ENCODE measurements around the gene PDZRN3. TPM values are rescaled to one million over a fixed set of nuclear protein-coding genes. Genes with fewer than 3 reads are reported as not detected.

The PDZRN3 gene
- total RNA-seq, 1 experiment from 2014 or later, result 5.9 TPM

- Histone ChIP-seq H4K91ac (ENCODE audit: insufficient read length, low read depth, low read length) (no peak overlapping the region), H4K5ac (ENCODE audit: insufficient read length, low read depth, low read length) (no peak overlapping the region), H2BK5ac (ENCODE audit: insufficient read length, low read length) (no peak overlapping the region), H4K8ac (replicated peaks; ENCODE audit: insufficient read length, low read depth, low read length) (no peak overlapping the region), H4K20me1 (ENCODE audit: control insufficient read depth, insufficient read depth, insufficient read length) (no peaks in the 10 kb centered on the region), H2BK120ac (ENCODE audit: low read depth, low read length, poor library complexity, severe bottlenecking) (no peak overlapping the region), H2BK20ac (ENCODE audit: low read depth, low read length, poor library complexity, severe bottlenecking) (no peak overlapping the region), H3K14ac (ENCODE audit: insufficient read depth, low read length) (no peak overlapping the region), H3K4ac (ENCODE audit: low read depth, low read length) (no peak overlapping the region), H3K56ac (ENCODE audit: insufficient read length, low read depth, low read length) (no peak overlapping the region), H3K9ac (ENCODE audit: extremely low read depth, insufficient read length, low read length) (no peak overlapping the region), H2AK5ac (ENCODE audit: insufficient read length, low read length) (no peak overlapping the region), H2BK12ac (ENCODE audit: insufficient read length, low read depth, low read length) (no peak overlapping the region), H3K9me3 (ENCODE audit: control insufficient read depth, low read depth, low read length) (no peaks in the 10 kb centered on the region), H2AFZ (ENCODE audit: low read length) (no peak overlapping the region), H3K79me1 (ENCODE audit: insufficient read depth, low read depth, low read length, poor library complexity, severe bottlenecking) (no peaks in the 10 kb centered on the region), H3K4me1 (ENCODE audit: insufficient read depth, low read length) (no peaks in the 10 kb centered on the region), H3T11ph (ENCODE audit: low read length) (no peak overlapping the region), H3K27ac (ENCODE audit: insufficient read length, low read depth, low read length) (no peak overlapping the region), H3K27me3 (ENCODE audit: insufficient read depth, low read length) (no peaks in the 10 kb centered on the region), H3K23me2 (ENCODE audit: insufficient read length, low read depth, low read length, poor library complexity, severe bottlenecking) (no peaks in the 10 kb centered on the region), H3K4me2 (ENCODE audit: insufficient read depth, insufficient read length, low read length) (no peak overlapping the region), H2BK15ac (ENCODE audit: low read depth, low read length) (no peak overlapping the region), H3K23ac (ENCODE audit: insufficient read length, low read depth, low read length) (no peak overlapping the region), H3K79me2 (ENCODE audit: insufficient read depth, low read length) (no peaks in the 10 kb centered on the region), H3K18ac (ENCODE audit: insufficient read length, low read depth, low read length) (no peak overlapping the region)
- no peak overlapping the region for H3K27ac Mint-ChIP-seq
- peaks cover 13 to 16% of the 10 kb centered on the region in 2 experiments for H3K4me1 Mint-ChIP-seq
- WGBS (ENCODE audit: extremely low coverage, insufficient read length, low lambda C conversion rate), result no CpG with 5 or more reads among the region's 3 CpGs
- no peaks in the 10 kb centered on the region for H3K27me3 Mint-ChIP-seq (ENCODE audit: low read depth)
- no peaks in the 10 kb centered on the region for H3K9me3 Mint-ChIP-seq
- TF ChIP-seq, protein P1, sequence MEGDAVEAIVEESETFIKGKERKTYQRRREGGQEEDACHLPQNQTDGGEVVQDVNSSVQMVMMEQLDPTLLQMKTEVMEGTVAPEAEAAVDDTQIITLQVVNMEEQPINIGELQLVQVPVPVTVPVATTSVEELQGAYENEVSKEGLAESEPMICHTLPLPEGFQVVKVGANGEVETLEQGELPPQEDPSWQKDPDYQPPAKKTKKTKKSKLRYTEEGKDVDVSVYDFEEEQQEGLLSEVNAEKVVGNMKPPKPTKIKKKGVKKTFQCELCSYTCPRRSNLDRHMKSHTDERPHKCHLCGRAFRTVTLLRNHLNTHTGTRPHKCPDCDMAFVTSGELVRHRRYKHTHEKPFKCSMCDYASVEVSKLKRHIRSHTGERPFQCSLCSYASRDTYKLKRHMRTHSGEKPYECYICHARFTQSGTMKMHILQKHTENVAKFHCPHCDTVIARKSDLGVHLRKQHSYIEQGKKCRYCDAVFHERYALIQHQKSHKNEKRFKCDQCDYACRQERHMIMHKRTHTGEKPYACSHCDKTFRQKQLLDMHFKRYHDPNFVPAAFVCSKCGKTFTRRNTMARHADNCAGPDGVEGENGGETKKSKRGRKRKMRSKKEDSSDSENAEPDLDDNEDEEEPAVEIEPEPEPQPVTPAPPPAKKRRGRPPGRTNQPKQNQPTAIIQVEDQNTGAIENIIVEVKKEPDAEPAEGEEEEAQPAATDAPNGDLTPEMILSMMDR (conservative IDR thresholded peaks at IDR 0.05), result no peak
- no peak for DNase-seq
- no peak overlapping the region for H3K4me3 Mint-ChIP-seq
- H3K36me3 Mint-ChIP-seq (ENCODE audit: insufficient read depth in 1 of 3, low read depth in 3 of 3), result no peaks in the 10 kb centered on the region; a peak in 1 of 7 replicates
Measured at GRCh38 chr3:73546961-73547360, 77.8 kb downstream of the PDZRN3 start.

Data from H9 (cell line).